GM13976 (cell line): ENCODE measurements around the gene SMIM12.

Experiments
- DNase-seq: peaks from one replicate; pipeline ENCODE4 v3.0.0; 2012; ENCODE audit warnings: low spot score
- CTCF ChIP-seq: IDR thresholded peaks from 2 replicates; pipeline ENCODE4 v1.5.1; 2012; ENCODE audit warnings: borderline replicate concordance, mild to moderate bottlenecking; ENCODE audit not compliant: insufficient read depth; ENCODE audit errors: extremely low read depth, missing control alignments, control extremely low read depth
- in situ Hi-C: fragments of 300-500 bp; cut with MboI; formaldehyde crosslinking; loops from one replicate; pipeline ENCODE4 v1.12.0; 2022; ENCODE audit warnings: low sequenced_read_pairs, mixed read lengths, inconsistent platforms; ENCODE audit not compliant: unreplicated experiment

The SMIM12 gene

GRCh38 chr1:34904236-34905097 is 44.9 kb upstream of the SMIM12 start:
- no peak for DNase-seq
- no peak for TF ChIP-seq CTCF
- in situ Hi-C loops: no loop called here

DNA sequence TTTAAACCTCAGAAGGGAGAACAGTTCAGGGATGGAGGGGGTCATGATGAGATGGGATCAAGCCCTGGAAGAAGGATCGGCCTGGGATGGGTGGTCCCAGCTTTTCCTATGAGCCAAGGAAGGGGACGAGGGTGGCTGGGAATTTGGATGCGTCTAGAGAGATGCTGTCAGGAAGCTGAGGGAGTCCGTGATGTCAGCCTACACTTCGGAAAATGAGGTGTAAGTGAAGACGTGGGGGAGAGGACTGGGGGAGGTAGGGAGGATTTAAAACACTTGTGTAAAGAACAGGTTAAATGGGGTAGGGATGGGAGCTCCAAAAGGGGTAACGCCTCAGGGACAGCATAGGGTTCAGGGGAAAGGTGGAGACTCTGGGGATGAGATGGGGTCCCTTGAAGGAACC is 42.4 kb upstream of the SMIM12 start:
- no peak for TF ChIP-seq CTCF
- in situ Hi-C loops: no loop called here

GRCh38 chr1:34900775-34901502 is 41.4 kb upstream of the SMIM12 start:
- no peak for TF ChIP-seq CTCF
- in situ Hi-C loops: no loop called here
- no peak for DNase-seq

More for the DNA sequence above, 42.4 kb upstream of the SMIM12 start:
- DNase-seq: no peak

DNA sequence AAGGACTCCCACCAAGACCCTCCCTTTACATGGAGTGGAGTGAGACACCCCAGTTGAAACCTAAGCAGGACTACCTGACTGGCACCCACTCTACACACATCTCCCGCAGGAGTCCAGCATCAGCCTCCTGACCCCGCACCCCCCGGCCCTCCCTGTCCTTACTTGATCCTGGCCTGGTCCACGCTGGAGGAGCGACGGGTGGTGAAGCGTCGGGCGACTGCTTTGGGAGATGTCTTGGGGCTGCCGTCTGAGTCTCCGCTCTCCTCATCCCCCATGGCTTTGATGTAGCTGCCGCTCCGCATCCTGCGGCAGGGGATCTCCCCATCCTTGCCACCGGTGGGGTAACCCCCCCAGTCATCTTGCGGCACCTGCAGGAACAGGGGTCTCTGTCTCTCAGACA is 40.4 kb upstream of the SMIM12 start:
- in situ Hi-C loops: no loop called here
- no peak for TF ChIP-seq CTCF
- no peak for DNase-seq

DNA sequence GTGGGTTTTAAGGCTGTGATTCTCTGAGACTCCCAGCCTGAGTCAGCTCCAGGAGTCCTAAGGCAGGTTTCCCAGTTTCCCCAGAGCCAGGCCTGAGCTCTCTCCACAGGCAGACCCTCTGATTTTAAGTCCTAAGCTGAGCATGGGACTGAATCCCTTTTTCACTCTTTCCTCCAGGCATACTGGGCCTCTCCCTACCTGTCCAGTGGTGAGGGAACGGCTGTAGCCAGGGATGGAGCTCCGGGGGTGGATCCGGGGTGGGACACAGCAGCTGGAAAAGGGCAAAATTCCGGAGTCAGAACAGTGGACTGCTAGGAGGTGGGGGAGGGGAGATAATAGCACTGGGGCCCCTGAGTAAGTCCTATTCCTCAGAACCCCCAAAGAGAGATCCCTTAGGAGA is 39.9 kb upstream of the SMIM12 start:
- no peak for DNase-seq
- in situ Hi-C loops: no loop called here
- TF ChIP-seq CTCF: no peak

- TF ChIP-seq CTCF: no peak
- in situ Hi-C loops: no loop called here
- no peak for DNase-seq
Measured at GRCh38 chr1:34898330-34898761, 38.8 kb upstream of the SMIM12 start.
